Ovary (tissue), 3 donors: ENCODE results near the gene SOAT2.

Experiments
- POLR2A ChIP-seq: fragments of 450-650 bp; IDR thresholded peaks from one replicate; pipeline ENCODE4 v1.6.1; 2017; ENCODE audit warnings: antibody characterized with exemption, mild to moderate bottlenecking, moderate library complexity
- TF ChIP-seq, protein P1 (sequence below), 3 donors: fragments of 450-650 bp in 2 of 3; fragments of 200-600 bp in 1 of 3; IDR thresholded peaks; one replicate each; pipeline versions ENCODE4 v1.5.1 to v1.8.0; 2016 to 2022; ENCODE audit warnings: antibody characterized with exemption in 3 of 3, mild to moderate bottlenecking in 1 of 3
- donor health status: DM: no; HTN: no; CAD: no.

DNA sequence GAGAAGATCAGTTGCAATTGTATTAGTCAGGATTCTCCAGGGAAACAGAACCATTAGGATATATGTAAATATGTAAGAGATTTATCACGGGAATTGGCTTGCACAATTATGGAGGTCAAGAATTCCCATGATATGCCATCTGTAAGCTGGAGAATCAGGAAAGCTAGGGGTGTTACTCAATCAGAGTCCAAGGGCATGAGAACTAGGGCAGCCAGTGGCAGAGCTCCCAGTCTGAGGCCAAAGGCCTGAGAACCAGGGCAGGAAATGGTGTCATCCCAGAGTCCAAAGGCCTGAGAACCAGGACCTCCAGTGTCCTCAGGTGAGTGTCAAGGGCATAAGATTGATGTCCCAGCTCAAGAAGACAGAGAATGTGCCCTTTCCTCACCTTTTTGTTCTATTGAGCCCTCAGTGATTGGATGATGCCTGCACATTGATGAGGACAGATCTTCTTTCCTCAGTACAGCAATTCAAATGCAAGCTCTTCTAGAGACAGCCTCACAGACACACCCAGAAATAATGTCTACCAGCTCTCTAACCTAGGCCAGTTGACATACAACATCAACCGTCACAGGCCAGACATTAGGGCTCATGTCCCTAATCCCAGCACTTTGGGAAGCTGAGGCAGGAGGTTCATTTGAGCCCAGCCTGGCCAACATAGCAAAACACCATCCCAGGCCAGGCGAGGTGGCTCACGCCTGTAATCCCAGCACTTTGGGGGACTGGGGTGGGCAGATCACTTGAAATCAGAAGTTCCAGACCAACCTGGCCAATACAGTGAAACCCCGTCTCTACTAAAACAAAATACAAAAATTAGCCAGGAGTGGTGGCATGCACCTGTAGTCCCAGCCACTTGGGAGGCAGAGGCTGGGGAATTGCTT, 42.3 kb downstream of the SOAT2 start:
- TF ChIP-seq, protein P1, sequence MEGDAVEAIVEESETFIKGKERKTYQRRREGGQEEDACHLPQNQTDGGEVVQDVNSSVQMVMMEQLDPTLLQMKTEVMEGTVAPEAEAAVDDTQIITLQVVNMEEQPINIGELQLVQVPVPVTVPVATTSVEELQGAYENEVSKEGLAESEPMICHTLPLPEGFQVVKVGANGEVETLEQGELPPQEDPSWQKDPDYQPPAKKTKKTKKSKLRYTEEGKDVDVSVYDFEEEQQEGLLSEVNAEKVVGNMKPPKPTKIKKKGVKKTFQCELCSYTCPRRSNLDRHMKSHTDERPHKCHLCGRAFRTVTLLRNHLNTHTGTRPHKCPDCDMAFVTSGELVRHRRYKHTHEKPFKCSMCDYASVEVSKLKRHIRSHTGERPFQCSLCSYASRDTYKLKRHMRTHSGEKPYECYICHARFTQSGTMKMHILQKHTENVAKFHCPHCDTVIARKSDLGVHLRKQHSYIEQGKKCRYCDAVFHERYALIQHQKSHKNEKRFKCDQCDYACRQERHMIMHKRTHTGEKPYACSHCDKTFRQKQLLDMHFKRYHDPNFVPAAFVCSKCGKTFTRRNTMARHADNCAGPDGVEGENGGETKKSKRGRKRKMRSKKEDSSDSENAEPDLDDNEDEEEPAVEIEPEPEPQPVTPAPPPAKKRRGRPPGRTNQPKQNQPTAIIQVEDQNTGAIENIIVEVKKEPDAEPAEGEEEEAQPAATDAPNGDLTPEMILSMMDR (IDR thresholded peaks at IDR 0.05), result no peak
- TF ChIP-seq POLR2A, result no peak
